ENCODE measurements around the gene ARHGAP22. TPM values are rescaled to one million over a fixed set of nuclear protein-coding genes. Genes with fewer than 3 reads are reported as not detected.

ARHGAP22 gene
- total RNA-seq, 1 experiment from 2014 or later, result 18.9 TPM

DNA sequence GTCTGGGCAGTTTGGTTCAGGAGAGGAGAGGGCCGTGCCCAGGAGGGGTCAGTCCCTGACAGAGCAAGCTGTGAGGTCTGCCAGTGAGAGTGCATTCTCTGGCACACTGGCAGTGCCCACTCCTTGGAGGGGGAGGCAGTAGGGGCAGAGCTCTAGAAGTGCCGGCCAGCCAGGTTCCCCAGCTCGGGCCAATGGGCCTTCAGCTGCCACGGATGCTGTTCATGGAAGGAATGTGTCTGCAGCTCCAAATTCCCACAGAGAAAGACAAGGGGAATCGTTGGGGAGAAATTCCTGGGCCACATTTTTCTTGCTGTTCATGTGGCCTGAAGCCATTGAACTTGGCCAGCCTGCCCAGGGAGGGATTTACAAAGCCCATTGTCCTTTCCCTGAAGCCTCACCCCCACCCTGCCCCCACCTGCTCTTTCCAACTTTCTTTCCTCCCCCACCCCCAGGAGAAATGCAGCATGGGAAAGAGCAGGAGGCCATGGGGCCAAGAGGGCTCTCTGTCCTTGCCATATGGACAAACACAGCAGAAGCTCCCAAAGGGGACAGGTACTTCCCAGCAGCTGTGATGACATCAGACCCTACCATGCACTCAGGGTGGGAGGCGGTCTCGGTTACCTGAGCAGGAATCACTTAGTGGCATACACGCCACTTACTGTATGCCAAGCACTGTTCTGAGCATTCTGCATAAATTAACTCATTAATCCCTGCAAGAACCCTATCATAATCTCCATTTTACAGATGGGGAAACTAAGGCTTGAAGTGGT is 70.7 kb downstream of the ARHGAP22 start:
- peak; percentile 50 for DNase-seq (ENCODE audit: low read depth)

DNA sequence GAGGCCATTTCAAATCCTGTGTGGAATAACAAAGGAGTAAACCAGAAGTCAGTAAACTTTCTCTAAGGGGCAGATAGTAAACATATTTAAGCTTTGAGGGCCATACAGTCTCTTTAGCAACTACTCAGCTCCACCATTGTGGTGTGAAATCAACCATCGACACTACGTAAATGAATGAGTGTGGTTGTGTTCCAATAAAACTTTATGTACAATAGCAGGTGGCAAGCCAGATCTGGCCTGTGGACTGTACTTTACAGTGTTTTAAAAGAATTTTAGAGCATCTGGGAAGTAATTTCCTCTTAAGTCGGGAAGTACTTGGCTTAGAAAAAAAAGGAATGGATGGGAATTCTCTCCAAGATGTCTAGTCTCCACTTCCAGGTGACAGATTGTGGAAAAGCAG is 71.3 kb downstream of the ARHGAP22 start:
- no peak for DNase-seq (ENCODE audit: low read depth)

DNA sequence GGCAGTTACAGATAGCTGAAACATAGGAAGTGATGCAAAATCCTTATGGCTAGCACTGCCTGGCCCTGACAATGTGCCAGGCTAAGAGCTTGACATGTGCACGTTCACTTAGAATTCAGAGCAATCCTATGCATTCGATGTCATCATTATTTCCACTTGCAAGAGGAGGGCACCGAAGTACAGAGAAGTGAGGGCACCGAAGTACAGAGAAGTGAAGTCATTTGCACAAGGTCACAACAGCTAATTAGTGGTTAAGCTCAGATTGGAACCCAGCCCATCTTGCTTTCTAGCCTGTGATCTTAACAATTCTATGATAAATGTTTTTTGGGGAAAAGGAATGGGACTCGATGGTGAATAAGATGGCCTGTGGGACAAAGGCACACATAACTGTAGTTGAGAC is 73.4 kb downstream of the ARHGAP22 start:
- DNase-seq (ENCODE audit: low read depth), result peak; percentile 49

DNA sequence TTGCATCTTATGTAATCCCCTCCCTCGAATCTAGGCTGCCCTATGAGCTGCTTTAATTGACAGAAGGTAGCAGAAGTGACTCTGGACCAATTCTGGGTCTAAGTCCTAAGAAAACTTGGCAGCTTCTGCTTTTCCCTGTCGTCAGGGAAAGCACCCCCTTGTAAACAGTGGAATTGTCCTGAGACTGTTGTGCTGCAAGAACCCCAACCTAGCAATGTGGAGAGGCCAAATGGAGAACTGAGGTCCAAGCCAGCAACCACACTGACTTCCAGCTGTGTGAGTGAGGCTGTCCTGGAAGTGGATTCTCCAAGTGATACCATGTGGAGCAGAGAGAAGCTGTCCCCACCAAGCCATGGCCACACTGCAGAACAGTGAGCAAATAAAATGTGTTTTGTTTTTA is 75.5 kb downstream of the ARHGAP22 start:
- no peak for DNase-seq (ENCODE audit: low read depth)

DNA sequence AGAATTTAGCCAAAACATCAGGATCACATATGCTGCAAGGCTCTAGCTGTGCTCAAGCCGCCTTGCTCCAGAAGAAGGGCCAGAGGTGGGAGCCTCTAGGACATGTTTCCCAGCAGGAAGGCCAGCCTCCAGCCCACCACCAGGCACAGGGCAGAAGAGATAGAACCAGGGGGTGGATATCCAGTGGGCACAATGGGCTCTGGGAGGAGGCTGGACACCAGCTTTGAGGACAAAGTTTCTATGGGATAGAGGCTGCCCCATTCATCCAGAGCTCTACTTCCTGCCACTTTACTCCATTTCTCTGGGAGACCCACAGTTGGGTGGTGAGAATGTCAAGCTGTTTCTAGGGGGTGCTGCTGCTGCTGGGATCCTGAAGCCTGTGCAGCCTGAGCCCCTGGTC is 77.1 kb downstream of the ARHGAP22 start:
- DNase-seq (ENCODE audit: low read depth), result no peak

DNA sequence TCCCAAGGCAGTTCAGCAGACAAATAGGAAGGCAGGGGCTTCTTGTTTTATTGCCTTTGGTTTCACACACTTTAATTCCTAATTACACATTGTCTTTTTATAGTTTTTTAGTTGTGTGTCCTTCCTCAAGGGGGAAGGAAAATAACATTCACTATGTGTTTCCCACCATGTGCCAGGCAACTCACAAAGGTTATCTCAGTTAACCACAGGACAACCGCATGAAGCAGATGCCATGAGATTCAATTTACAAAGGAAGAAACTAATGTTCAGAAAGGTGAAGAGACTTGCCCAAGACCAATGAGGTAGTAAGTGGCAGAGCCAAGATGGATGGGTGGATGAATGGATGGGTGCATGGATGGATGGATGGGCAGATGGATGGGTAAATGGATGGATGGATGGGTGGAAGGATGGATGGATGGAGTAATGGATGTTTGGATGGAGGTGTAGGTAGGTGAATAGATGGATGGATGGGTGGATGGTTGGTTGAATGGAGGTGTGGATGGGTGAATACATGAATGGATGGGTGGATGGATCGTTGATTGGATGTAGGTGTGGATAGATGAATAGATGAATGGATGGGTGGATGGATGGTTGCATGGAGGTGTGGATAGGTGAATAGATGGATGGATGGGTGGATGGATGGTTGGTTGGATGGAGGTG is 77.9 kb downstream of the ARHGAP22 start:
- DNase-seq (ENCODE audit: low read depth), result peak; percentile 69

DNA sequence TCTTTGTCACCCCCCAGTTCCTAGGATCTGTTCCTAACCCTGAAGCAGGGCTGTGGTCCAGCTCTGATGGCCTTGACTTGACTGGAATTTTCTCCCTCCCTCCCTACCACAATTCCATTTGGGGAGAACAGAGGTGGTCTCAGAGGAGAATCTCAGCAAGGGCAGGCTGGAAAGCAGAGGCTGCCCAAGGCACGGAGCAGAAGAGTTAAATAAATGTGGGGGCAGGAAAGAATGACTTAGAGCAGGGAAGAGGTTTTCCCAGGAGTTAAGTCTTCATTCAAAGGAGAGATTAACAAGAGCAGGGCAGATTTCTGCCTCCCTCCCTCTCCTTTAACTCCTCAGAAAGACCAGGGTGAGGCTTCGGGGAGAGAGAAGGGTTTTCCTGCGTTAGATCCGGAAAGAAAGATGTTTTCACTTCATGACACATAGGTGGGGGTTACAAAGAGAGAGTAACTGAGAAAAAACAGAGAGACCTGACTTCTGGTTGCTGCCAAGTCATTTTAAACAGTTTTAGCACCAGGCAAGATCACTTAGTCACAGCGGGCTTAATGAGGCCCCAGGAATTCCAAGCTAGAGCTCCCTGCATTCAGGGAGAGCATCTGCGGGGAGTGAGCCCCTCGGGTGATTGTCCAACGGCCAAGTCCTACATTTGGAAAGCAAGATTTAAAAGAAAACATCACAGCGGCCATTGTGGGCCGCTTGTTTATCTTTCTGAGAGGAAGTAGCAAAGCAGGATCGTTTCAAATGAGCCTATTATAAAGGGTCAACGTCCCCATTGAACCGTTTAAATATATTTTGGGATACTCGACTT is 78.7 kb downstream of the ARHGAP22 start:
- peak; percentile 95 for DNase-seq (ENCODE audit: low read depth)

DNA sequence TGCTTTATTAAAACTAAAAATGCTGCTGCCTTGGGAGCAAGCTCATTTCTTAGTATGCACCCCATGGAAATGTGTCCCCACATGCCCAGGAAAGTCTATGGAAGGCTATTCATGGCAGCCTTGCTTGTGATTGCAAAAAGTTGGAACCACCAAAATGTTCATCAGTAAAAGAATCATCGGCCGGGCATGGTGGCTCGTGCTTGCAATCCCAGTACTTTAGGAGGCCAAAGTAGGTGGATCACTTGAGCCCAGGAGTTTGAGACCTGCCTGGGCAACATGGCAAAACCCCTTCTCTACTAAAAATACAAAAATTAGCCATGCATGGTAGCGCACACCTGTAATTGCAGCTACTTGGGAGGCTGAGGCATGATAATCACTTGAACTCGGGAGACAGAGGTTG is 79.8 kb downstream of the ARHGAP22 start:
- DNase-seq (ENCODE audit: low read depth), result no peak

DNA sequence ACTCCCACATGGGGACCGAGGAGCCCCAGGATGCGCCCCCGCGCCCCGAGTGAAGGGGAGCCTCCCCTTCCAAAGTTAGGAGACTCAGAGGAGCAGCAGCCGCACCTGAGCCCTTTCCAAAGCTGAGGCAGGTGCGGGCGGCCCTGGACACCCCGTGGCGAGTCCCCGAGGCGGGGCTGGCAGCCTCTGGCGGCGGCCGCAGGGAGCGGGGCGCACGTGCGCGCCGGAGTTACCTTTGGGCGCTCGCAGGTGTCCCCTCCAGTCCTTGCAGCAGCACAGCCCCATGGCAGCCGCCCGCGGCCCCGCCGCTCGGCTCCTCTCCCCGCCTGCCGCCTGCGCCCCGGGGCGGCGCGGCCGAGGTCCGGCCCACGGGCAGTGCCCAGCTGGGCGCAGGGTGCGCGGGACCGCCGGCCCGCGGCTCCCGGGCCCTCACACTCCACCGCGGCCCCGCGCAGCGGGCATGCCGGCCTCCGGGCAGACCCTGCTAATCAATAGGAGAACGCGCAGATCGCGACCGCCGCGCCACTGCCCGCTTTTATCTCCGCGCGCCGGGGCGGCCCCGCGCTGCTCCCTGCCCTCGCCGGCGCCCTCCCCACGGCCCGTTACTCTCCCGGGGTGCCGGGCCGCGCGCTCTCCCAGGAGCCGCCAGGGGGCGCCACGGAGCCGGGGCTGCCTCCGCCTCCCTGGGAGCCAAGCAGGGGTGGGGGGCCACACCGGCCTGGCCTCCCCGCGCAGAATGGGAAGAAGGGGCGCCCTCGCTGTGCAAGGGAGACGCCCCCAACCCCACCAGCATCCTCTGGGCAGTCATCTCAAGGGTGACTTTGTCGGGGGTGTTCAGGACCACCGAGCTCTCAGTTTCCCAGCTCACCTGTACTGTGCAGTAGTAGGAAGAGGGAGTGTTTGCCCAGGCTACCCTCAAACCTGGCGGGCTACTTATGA is 80.8 kb downstream of the ARHGAP22 start:
- peak; percentile 40 for DNase-seq (ENCODE audit: low read depth)

DNA sequence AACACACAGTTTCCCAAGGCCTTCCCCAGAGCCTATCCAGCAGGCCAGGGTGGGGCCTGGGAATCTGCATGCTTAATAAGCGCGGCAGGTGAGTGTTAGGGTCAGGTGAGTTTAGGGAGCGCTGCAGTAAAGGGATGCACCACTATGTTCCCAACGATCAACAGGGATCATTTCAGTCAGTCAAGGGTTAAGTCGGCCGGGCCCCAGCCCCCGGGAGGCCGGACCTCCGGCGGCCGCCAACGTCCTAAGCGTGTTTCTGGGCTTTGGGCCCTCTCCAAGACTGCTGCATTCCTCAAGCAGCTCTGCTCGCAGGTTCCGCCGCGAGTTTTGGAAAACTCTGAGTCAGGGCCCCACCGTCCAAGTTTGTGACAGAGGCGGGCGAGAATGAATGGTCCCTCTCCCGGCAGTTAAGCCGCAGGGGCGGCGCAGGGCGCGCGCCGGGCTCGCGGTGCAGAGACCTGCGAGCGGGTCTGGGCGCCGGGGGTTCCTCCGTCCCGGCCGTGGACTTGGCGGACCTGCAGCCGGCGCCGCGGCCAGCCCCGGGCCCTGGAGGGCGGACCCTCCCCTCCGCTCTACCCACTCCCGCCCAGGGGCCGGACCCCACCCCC is 81.6 kb downstream of the ARHGAP22 start:
- peak; percentile 93 for DNase-seq (ENCODE audit: low read depth)

DNA sequence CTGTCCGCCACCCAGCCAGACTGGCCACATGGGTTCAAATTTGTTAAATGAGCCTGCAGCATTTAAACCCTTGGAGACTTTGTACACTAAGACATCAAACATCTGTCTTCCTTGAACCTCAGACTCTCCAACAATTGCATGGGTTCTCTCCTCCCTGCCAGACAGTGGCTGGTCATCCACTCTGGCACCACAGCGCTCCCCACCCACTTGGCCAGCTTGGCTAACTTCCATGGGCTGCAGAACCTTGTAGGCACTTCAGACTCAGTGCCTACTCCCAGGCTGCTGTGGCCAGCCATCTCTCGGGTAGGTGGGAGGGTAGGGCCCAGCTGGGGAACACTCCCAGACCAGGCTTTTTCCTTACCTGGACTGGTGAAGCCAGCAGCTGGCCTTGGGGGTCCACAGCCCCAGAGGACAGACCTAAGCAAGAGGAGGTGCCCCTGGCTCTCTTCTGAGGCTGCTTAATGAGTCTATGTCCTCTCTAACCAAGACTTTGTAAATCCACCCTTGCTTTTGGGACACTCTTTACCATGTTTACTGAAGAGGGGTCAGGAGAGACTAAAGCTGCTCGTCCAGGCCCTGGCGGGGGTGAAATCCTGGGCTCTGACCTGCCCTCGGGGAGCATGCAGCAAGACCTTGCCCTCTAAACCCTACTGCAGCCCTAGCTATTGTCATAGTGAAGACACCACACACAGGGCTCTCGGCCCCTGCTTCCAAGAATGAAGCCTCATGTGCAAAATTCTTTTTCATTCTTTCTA is 82.7 kb downstream of the ARHGAP22 start:
- peak; percentile 51 for DNase-seq (ENCODE audit: low read depth)

DNA sequence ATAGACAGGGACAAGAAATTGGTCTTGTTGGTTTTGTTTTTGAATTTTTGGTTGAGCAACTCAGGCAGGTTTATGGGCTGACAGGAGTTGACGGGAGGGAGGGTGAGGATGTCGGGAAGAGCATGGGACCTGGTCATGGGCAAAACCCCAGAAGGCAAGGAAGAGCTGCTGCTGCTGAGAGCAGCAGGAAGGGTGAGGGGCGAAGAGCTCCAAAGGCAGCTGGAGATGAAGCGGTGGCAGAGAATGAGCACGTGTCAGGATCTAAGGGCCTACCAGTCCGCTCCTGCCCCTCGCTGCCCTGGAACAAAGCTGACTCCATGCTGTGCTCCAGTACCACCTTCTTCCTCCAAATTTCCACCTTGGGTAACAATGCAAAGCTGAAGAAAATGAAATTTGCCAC is 84.3 kb downstream of the ARHGAP22 start:
- no peak for DNase-seq (ENCODE audit: low read depth)

DNA sequence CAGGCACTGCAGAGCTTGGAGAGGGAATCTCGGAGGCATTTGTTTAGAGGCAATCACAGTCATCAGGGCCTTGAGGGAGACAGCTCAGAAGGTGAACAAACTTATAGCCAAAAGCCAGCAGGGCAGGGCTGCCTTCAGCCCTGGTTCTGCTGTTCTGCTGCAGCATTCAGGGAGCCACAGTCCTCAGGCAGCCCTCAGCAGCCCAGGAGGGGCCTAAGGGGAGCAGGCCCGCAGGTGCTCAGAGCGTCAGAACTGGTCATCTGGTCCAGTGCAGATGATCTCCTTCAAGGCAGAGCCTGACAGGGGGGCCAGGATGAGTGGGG is 84.7 kb downstream of the ARHGAP22 start:
- DNase-seq (ENCODE audit: low read depth), result no peak

DNA sequence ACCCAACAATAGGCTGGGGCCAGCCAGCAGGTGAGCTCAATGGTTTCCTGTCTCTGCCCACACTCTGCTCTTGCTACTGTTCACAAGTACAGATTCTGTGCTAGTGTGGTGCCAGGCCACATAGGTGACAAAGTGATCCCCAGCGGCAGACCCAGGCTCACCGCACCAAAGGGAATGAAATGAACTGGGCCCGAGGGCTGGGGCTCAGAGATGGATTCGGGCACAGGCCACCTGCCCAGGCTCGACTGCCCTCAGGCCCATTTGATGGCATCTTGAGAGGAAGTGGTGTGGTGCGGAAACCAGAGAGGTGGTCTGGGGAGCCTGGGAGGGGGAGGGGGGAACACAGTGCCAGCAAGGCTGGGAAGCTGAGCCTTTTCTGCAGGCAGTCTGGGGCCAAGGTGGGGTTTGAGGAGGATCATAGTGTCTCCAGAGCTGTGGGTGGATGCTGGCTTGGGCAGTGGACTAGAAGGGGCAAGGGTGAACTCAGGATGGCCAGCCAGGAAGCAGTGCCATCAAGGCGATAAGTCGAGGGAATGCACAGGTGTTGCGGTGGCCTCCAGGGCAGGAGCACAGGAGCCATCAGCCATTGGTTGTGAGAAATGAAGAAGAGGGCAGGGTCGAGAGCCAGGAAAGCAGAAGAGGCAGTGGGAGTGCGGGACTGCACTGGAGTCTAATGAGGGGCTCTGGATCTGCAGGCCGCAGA is 85.2 kb downstream of the ARHGAP22 start:
- no peak for DNase-seq (ENCODE audit: low read depth)

DNA sequence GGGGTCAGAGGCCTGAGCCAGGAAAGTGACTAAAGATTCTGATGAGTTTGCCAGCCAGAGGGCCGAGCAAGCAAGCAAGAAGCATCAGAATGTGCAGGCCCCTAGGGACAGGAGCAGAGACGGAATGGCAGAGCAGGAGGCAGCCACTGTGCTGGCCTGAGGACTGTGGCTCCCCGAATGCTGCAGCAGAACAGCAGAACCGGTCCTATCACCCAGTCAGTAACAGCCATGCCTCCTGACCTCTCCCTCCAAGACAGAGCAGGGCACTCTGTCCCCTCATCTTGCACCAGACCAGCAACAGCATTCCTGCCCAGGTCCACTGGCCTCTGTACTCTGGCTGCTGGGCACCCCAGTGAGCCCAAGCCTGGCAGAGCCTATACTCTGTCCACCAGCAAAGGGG is 85.9 kb downstream of the ARHGAP22 start:
- DNase-seq (ENCODE audit: low read depth), result no peak

DNA sequence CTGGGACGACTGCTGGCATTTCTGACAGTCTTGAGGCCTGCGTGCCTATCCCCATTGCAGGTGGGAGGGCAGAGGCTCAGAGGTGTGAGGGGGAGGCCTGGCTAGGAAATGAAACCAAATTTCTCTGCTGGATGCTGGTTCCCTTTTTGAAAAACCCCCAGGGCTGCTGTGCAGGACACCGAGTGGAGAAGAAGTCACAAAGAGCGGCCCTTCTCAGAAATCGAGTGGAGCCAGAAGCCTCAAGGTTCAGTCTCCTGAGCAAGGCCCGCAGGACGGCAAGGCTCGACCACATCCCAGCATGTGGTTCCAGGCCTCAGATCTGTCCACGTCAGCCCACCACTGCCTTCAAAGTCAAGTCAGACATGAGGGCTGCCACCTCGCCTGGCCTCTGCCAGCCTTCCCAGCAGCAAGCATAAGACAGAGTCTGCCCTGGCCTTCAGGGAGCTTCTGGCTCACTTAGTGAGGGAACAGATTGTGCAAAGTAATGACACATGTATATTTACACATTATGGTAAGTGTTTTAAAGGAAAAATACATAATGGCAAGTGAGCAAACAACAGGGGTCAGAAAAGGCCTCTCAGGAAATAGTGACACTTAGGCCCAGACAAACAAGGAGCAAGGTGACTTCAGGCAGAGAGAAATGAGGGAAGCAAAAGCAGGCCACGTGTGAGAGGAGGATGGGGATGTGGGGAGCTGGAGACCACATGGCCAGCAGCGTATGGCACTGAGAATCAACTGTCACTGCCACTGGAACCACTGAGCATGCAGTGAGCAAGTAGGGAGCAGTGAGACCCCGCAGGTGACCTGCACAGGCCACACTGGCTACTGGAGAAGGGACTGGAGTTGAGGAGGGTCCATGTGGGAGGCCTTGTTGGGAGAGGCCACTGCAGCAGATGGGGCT is 86.7 kb downstream of the ARHGAP22 start:
- no peak for DNase-seq (ENCODE audit: low read depth)

DNA sequence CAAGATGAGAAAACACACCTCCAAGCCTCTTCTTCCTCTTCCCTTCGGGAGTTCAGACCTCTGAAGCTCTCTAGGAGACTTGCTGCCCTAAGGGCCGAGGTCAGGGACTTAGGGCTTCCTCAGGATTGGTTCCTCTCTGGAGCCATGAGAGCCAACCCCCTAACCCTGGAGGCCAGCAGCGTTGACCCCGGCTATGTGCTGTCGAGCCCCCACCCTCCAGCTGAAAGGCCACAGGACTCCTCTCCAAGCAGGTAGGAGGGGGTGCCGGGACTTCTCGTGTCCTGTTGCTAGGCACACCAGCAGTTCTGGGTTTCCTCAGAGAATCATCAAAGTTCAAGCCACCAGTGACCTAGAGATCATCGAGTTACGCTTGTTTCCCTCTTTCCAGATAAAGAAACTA is 87.4 kb downstream of the ARHGAP22 start:
- DNase-seq (ENCODE audit: low read depth), result no peak

DNA sequence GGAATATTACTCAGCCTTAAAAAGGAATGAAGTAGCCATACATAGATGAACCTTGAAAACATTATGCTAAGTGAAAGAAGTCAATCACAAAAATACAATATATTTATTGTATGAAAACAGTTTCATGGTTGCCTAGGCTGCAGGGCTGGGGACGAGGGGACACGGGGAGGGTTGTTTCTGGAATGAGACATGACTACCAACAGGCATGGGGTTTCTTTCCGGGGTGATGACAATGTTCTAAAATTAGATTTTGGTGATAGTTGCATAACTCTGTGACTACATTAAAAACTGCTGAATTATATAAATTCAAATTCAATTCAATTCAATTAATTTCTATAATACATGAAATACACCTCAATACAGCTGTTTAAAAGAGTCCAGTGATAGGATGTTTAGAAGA is 88.0 kb downstream of the ARHGAP22 start:
- DNase-seq (ENCODE audit: low read depth), result no peak

DNA sequence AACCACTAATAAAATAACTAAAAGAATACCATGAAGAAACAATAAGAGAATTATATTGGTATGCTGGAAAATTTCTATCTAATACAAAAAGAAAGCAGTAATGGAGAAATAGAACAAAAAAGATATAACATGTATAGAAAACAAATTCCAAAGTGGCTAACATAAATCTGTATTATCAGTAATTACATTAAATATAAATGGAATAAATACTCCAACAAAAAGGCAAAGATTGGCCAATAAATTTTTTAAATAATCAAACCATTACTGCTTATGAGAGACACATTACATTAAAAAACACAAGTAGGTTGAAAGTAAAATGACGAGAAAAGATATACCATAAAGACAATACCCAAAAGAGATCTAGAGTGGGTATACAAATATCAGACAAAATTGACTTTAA is 90.0 kb downstream of the ARHGAP22 start:
- no peak for DNase-seq (ENCODE audit: low read depth)
